Esophagus (tissue), 2 donors: ENCODE data around the gene SERPINA9. TPM values are rescaled to one million over a fixed set of nuclear protein-coding genes. Genes with fewer than 3 reads are reported as not detected.

Experiments
- H3K27ac ChIP-seq, 2 donors: one replicate each; pipeline ENCODE4 v1.5.1; 2013; ENCODE audit warnings: low read depth in 2 of 2, mild to moderate bottlenecking in 2 of 2, inconsistent platforms in 1 of 2, low read length in 1 of 2, moderate library complexity in 1 of 2
- H3K27me3 ChIP-seq, 2 donors: one replicate each; pipeline ENCODE4 v1.6.1; 2013; ENCODE audit warnings: low read length in 2 of 2, control low read depth in 1 of 2, mild to moderate bottlenecking in 1 of 2; ENCODE audit not compliant: insufficient read depth in 2 of 2, control insufficient read depth in 1 of 2
- H3K36me3 ChIP-seq, 2 donors: one replicate each; pipeline ENCODE4 v1.6.1; 2013; ENCODE audit warnings: low read length in 1 of 2; ENCODE audit not compliant: control insufficient read depth in 2 of 2, insufficient read depth in 2 of 2
- H3K4me1 ChIP-seq, 2 donors: one replicate each; pipeline ENCODE4 v1.6.1; 2013; ENCODE audit warnings: low read length in 1 of 2; ENCODE audit not compliant: control insufficient read depth in 2 of 2, insufficient read depth in 2 of 2
- H3K4me3 ChIP-seq, 2 donors: one replicate each; pipeline ENCODE4 v1.5.1; 2013; ENCODE audit warnings: low read length in 2 of 2, mild to moderate bottlenecking in 2 of 2, low read depth in 1 of 2, moderate library complexity in 1 of 2
- H3K9me3 ChIP-seq, 2 donors: one replicate each; pipeline ENCODE4 v1.6.1; 2013; ENCODE audit warnings: mild to moderate bottlenecking in 2 of 2, low read depth in 1 of 2, low read length in 1 of 2, moderate library complexity in 1 of 2; ENCODE audit not compliant: control insufficient read depth in 2 of 2, insufficient read depth in 1 of 2
- WGBS, 2 donors: extraction: QIAGEN DNeasy Blood & Tissue Kit; methylation state at CpG; one replicate each; pipeline ENCODE4 v1.1.7; 2013; 5-methylcytosine and 5-hydroxymethylcytosine counted together
- polyA plus RNA-seq, 2 donors: library from polyadenylated mRNA; stranded (reverse); fragments of 200-250 nt; gene quantifications; one replicate each; pipeline ENCODE4 v1.2.3, GENCODE V29; 2013
- donor health status: healthy with polysubstance abuse.
- donor health status: Bipolar disorder and iron deficiency.

Gene SERPINA9
- polyA plus RNA-seq, 2 donors, result not detected

DNA sequence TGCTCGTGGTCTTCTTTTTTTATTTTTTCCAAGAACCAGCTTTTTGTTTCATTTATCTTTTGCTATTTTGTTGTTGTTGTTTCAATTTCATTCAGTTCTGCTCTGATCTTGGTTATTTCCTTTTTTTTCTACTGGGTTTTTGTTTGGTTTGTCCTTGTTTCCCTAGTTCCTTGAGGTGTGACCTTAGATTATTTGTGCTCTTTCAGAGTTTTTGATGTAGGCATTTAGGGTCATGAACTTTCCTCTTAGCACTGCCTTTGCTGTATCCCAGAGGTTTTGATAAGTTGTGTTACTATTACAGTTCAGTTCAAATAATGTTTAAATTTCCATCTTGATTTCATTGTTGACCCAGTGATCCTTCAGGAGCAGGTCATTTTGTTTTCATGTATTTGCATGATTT, 20.1 kb downstream of the SERPINA9 start:
- no peaks in the 10 kb centered on the region for H3K9me3 ChIP-seq
- peaks cover 0 to 4% of the 10 kb centered on the region in 2 donors for H3K4me1 ChIP-seq
- no peak overlapping the region for H3K4me3 ChIP-seq
- H3K27me3 ChIP-seq, result no peaks in the 10 kb centered on the region
- H3K36me3 ChIP-seq, result no peaks in the 10 kb centered on the region
- WGBS, 2 donors, result 0 to 6% methylated on average over 1 of the region's 1 CpG
- H3K27ac ChIP-seq, result no peak overlapping the region

DNA sequence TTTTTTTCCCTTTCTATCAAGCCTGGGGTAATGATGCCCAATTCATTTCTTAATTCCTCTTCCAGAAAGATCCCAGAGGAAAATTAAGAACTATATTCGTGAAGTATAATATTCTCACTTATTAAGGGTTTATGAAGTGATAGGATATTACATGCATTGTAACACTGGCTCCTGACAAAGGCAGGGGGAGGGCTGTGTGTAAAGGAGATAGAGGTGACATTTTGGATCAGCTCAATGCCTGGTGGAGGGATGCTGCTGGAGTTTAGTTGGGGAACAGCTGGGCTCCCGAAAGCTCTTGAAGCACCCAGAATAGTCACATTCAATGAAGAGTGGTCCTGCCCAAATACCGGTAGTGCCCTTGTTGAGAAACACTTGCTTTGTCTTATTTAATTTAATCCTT, 24.2 kb downstream of the SERPINA9 start:
- Histone ChIP-seq H3K27ac (no peak overlapping the region), H3K9me3 (no peaks in the 10 kb centered on the region), H3K4me3 (no peak overlapping the region), H3K27me3 (no peaks in the 10 kb centered on the region), H3K4me1 (peaks cover 0 to 3% of the 10 kb centered on the region in 2 donors), H3K36me3 (no peaks in the 10 kb centered on the region)
- 43 to 70% methylated on average over 3 of the region's 3 CpGs for WGBS, 2 donors

DNA sequence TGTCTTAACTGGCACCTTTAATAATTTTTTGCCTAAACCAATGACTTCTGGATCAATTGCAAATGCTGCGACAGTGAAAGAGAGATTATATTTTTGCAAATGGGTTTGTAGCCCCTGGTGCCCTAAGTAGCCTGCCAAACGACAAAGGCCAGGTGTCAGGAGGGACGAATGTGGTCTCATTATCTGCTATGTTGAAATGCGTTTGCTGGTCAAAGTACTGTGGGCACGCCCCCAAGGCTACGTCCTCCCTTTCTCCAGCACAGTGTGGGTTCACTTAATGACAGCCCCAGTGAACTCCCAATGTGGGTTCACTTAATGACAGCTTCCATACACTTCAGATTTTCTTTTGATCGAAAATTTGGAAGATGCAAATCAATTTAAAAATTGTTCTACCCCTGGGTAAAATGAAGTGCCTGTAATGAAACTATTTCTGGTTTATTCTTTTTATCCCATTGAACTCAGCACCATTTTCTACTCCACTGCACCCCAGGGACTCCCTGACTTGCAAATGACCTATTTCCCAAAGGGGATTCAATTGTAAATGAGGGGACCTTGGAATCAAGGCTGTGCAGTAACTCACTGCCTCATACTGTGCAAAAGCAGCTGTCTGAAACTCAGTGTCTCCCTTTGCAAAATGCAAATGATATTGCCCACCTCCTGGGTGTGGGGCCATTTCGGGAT, 24.8 kb downstream of the SERPINA9 start:
- no peaks in the 10 kb centered on the region for H3K27me3 ChIP-seq
- H3K4me3 ChIP-seq, result no peak overlapping the region
- WGBS, 2 donors, result 38 to 55% methylated on average over 8 of the region's 8 CpGs
- no peaks in the 10 kb centered on the region for H3K9me3 ChIP-seq
- H3K36me3 ChIP-seq, result no peaks in the 10 kb centered on the region
- H3K4me1 ChIP-seq, result peaks cover 0 to 3% of the 10 kb centered on the region in 2 donors
- no peak overlapping the region for H3K27ac ChIP-seq

DNA sequence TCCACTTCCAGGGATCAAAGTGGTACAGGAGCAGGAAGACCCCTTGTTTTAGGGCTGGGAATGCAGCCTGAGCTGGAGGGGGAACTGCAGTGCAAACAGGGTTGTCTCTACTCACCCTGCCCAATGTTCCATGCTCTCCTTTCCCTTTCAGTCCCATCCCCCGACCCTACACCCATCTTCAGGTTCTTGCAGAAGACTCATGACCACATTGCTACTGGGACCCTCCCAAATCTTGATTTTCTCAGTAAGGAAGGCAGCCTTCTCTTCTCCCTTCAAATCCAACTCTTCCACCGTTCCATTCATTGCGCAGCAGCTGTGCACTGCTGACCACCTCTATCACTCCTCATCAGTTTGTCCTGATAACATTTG, 25.3 kb downstream of the SERPINA9 start:
- WGBS, 2 donors, result 72 to 78% methylated on average over 3 of the region's 3 CpGs
- Histone ChIP-seq H3K36me3 (no peaks in the 10 kb centered on the region), H3K27ac (no peak overlapping the region), H3K27me3 (no peaks in the 10 kb centered on the region), H3K9me3 (no peaks in the 10 kb centered on the region), H3K4me3 (no peak overlapping the region), H3K4me1 (peaks cover 0 to 3% of the 10 kb centered on the region in 2 donors)

DNA sequence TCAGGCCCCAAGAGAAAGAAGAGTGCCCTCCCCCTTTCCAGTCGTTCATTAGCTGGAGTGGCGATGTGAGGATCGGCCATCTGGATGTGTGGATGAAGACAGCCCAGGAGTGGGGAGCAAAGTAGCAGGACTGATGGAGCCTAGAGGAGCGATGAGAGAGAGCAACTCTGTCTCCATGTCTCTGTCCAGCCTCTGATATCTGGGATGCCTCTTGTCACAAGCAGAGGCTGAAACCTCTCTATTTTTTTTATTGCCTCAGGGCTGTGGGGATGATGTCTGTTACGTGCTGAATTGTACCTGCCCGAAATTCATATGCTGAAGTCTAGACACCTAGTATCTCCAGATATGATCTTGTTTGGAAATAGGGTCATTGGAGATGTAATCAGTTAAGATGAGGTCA, 26.1 kb downstream of the SERPINA9 start:
- H3K9me3 ChIP-seq, result peaks cover 0 to 2% of the 10 kb centered on the region in 2 donors
- H3K4me1 ChIP-seq, result peaks cover 0 to 3% of the 10 kb centered on the region in 2 donors
- H3K36me3 ChIP-seq, result no peaks in the 10 kb centered on the region
- H3K4me3 ChIP-seq, result no peak overlapping the region
- 79 to 85% methylated on average over 6 of the region's 6 CpGs for WGBS, 2 donors
- H3K27me3 ChIP-seq, result no peaks in the 10 kb centered on the region
- no peak overlapping the region for H3K27ac ChIP-seq

DNA sequence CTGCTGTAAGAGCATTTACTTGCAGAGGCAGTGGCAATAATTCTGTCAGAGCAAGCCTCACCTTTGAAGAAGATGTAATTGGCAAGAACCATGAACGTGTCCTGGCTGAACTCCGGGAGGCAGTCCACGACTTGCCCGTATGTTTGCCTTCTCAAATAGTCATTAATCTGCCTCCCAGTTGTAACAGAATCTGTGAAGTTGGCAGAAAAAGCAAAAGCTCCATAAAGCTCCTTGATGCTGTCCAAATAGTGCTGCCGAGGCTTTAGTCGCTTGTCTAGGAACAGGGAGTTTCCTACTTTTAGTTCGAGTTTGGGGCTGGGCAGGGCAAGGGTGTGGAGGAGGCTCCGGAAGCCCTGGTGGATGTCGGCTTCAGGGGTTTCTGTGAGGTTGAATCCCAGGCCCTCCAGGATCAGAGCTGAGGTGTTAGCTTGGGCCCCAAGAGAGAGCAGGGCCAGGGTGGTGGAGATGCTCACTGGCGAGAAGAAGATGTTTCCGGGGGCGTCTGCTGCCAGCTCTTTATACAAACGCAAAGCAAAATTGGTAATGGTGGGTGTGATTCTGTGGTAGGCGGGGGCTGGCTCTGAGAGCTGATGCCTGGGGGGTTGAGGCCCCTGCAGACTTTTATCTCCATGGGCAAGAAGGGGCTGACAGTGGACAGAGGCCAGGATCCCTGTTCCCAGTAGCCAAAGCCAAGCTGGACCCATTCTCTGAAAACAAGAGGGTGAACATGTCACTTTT, 27.8 kb downstream of the SERPINA9 start:
- Histone ChIP-seq H3K27me3 (no peaks in the 10 kb centered on the region), H3K27ac (peak overlapping the region; percentile 78 to 93), H3K36me3 (no peaks in the 10 kb centered on the region), H3K4me3 (no peak overlapping the region), H3K4me1 (peaks cover 0 to 3% of the 10 kb centered on the region in 2 donors), H3K9me3 (peaks cover 0 to 3% of the 10 kb centered on the region in 2 donors)
- 34 to 40% methylated on average over 14 of the region's 14 CpGs for WGBS, 2 donors

DNA sequence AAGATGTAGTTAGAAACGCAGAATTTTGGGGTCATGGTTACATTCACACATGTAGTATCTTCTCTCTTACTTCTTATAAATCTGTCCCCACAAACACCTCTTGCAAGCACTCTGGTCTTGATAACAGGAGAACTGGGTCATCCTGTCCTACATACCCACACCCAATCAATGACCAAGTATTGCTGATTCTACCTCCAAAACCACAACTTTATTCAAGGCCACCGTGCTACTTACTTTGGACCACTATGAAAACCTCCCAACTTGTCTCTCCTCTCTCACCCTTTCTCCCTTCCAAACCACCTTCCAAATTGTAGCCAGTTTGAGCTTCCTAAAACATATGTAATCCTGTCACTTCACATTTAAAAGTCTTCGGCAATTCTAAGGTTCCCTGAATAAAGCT, 28.8 kb downstream of the SERPINA9 start:
- Histone ChIP-seq H3K4me1 (peaks cover 0 to 3% of the 10 kb centered on the region in 2 donors), H3K4me3 (no peak overlapping the region), H3K27me3 (no peaks in the 10 kb centered on the region), H3K27ac (peak overlapping the region in 1 of 2 donors; percentile 3), H3K9me3 (peaks cover 0 to 3% of the 10 kb centered on the region in 2 donors), H3K36me3 (no peaks in the 10 kb centered on the region)
- WGBS, 2 donors, result 42 to 54% methylated on average over 3 of the region's 3 CpGs

DNA sequence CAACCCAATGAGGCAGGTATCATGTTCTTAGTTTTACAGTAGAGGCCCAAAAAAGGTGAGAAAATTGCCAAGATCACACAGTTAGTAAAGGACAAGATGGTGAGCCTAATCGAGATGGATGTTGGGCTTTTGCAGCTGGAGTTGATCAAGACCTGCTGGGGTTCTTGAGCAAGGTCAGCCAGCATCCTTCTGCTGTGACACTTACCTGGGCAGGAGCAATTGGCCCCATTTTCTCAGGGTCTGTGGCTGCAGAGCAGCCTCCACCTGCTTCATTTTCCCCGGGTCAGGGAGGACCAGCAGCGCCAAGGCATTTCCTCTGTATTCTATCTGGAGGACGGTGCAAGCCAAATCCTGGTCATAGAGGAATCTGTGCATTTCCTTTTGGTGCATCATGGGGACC, 29.9 kb downstream of the SERPINA9 start:
- Histone ChIP-seq H3K36me3 (no peaks in the 10 kb centered on the region), H3K27me3 (no peaks in the 10 kb centered on the region), H3K27ac (no peak overlapping the region), H3K4me3 (no peak overlapping the region), H3K9me3 (peaks cover 0 to 3% of the 10 kb centered on the region in 2 donors), H3K4me1 (peaks cover 0 to 3% of the 10 kb centered on the region in 2 donors)
- 80 to 82% methylated on average over 4 of the region's 4 CpGs for WGBS, 2 donors

DNA sequence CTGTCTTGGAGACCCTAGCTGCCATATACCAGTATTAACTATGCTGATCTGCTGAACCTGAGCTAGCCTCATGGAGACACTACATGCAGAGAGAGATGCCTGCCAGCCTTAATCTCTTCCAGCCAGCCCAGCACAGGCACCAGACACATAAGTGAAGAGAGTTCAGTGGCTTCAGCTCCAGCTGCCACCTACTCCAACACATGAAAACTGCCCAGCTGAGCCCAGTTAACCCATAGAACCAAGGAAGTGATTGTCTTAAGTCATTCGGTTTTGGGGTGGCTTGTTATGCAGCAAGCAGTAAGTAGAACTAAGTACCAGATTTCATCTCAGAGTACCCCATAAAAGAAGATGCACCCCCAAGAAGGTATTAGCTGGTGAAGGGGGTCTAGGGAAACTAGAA, 31.0 kb downstream of the SERPINA9 start:
- Histone ChIP-seq H3K4me3 (no peak overlapping the region), H3K27ac (no peak overlapping the region), H3K9me3 (peaks cover 0 to 3% of the 10 kb centered on the region in 2 donors), H3K27me3 (no peaks in the 10 kb centered on the region), H3K36me3 (no peaks in the 10 kb centered on the region), H3K4me1 (peaks cover 0 to 3% of the 10 kb centered on the region in 2 donors)
- WGBS, 2 donors, result 76 to 77% methylated on average over 1 of the region's 1 CpG
